ENCODE measurements around the gene SUGP2. TPM values are rescaled to one million over a fixed set of nuclear protein-coding genes. Genes with fewer than 3 reads are reported as not detected.
"Not testable (repeated sequence)": the region's sequence is repeated elsewhere in the genome, so short reads cannot be mapped to it uniquely, and the experiment has no call there.

The SUGP2 gene
- total RNA-seq, 1 donor from 2014 or later = 72.6 TPM

DNA sequence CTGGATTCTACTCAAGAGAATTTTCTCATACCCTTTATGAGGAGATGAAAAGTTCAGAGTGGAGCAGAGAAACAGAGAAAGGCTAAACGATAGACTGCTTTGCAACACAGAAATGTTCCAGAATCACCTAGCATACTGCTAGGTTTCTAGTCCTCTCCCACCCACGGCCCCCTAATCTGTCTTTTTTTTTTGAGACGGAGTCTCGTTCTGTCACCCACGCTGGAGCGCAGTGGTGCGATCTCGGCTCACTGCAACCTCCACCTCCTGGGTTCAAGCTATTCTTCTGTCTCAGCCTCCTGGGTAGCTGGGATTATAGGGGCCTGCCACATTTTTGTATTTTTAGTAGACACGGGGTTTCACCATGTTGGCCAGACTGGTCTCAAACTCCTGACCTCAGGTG lies 4.8 kb downstream of the SUGP2 start:
- H3K27ac ChIP-seq = no peak overlapping the region
- peaks cover 75% of the 10 kb centered on the region for H3K36me3 ChIP-seq
- TF ChIP-seq CTCF (IDR thresholded peaks at IDR 0.05) = no peak
- intact Hi-C loops (cut with DNase I) = no loop called here
- no peak for DNase-seq
- no peaks in the 10 kb centered on the region for H3K9me3 ChIP-seq
- H3K4me3 ChIP-seq = no peak overlapping the region
- no peaks in the 10 kb centered on the region for H3K27me3 ChIP-seq (ENCODE audit: low read depth)
- no peak for ATAC-seq
- peaks cover 13% of the 10 kb centered on the region for H3K4me1 ChIP-seq

GRCh38 chr19:19027228-19027627 lies 6.1 kb downstream of the SUGP2 start:
- H3K9me3 ChIP-seq = no peaks in the 10 kb centered on the region
- no peak overlapping the region for H3K27ac ChIP-seq
- H3K27me3 ChIP-seq (ENCODE audit: low read depth) = no peaks in the 10 kb centered on the region
- H3K36me3 ChIP-seq = peaks cover 88% of the 10 kb centered on the region
- TF ChIP-seq CTCF (IDR thresholded peaks at IDR 0.05) = no peak
- no peak for DNase-seq
- no peak for ATAC-seq
- intact Hi-C loops (cut with DNase I) = no loop called here
- peaks cover 7% of the 10 kb centered on the region for H3K4me1 ChIP-seq
- H3K4me3 ChIP-seq = no peak overlapping the region

GRCh38 chr19:19026299-19026971 lies 6.9 kb downstream of the SUGP2 start:
- Histone ChIP-seq H3K9me3 (no peaks in the 10 kb centered on the region), H3K4me3 (no peak overlapping the region), H3K36me3 (peaks cover 93% of the 10 kb centered on the region), H3K27ac (no peak overlapping the region), H3K4me1 (peaks cover 2% of the 10 kb centered on the region), H3K27me3 (ENCODE audit: low read depth) (no peaks in the 10 kb centered on the region)
- ATAC-seq (peak; percentile 68 to 85), DNase-seq (no peak)
- no peak for TF ChIP-seq CTCF (IDR thresholded peaks at IDR 0.05)
- intact Hi-C loops (cut with DNase I) = no loop called here

GRCh38 chr19:19025861-19026260 lies 7.5 kb downstream of the SUGP2 start:
- no peak for TF ChIP-seq CTCF (IDR thresholded peaks at IDR 0.05)
- H3K4me1 ChIP-seq = peaks cover 5% of the 10 kb centered on the region
- H3K27me3 ChIP-seq (ENCODE audit: low read depth) = no peaks in the 10 kb centered on the region
- H3K4me3 ChIP-seq = no peak overlapping the region
- no peak overlapping the region for H3K27ac ChIP-seq
- no peaks in the 10 kb centered on the region for H3K9me3 ChIP-seq
- H3K36me3 ChIP-seq = peaks cover 91% of the 10 kb centered on the region
- ATAC-seq = no peak
- intact Hi-C loops (cut with DNase I) = no loop called here
- no peak for DNase-seq

GRCh38 chr19:19023376-19023775 lies 9.9 kb downstream of the SUGP2 start:
- H3K4me3 ChIP-seq; intact Hi-C loops (cut with DNase I); DNase-seq; H3K4me1 ChIP-seq; ATAC-seq; H3K27me3 ChIP-seq (ENCODE audit: low read depth); H3K27ac ChIP-seq; H3K9me3 ChIP-seq: not testable (repeated sequence)
- peaks cover 79% of the 10 kb centered on the region for H3K36me3 ChIP-seq

GRCh38 chr19:19022380-19022961 lies 10.8 kb downstream of the SUGP2 start:
- Histone ChIP-seq H3K4me3 (no peak overlapping the region), H3K4me1 (peaks cover 5% of the 10 kb centered on the region), H3K9me3 (no peaks in the 10 kb centered on the region), H3K27me3 (ENCODE audit: low read depth) (no peaks in the 10 kb centered on the region), H3K36me3 (peaks cover 79% of the 10 kb centered on the region), H3K27ac (no peak overlapping the region)
- DNase-seq = no peak
- no peak for ATAC-seq
- intact Hi-C loops (cut with DNase I) = no loop called here
- TF ChIP-seq CTCF (IDR thresholded peaks at IDR 0.05) = no peak
